ENCODE results near the gene CLSTN3.

Gene CLSTN3

GRCh38 chr12:7131502-7131866 lies 1.3 kb downstream of the CLSTN3 start:
- Histone ChIP-seq H3K4me3 (ENCODE audit: low read depth, low read length) (peak overlapping the region; percentile 79), H3K4me1 (ENCODE audit: control insufficient read depth, insufficient read depth, low read length) (peaks cover 3% of the 10 kb centered on the region; the same call in 1 of the 2 replicates), H3K9me3 (ENCODE audit: control insufficient read depth, insufficient read depth, low read depth, low read length) (no peaks in the 10 kb centered on the region), H3K36me3 (ENCODE audit: control insufficient read depth in 2 of 2, insufficient read depth in 1 of 2, low read length in 2 of 2) (peaks cover 3 to 38% of the 10 kb centered on the region in 2 experiments; a peak in 2 of 3 replicates), H3K27ac (ENCODE audit: extremely low read depth, low read depth, low read length) (no peak overlapping the region)
- ChIA-PET CTCF (interaction anchor here (1.4 kb wide), 1 partner anchor 13 kb away, joined by 3 read pairs; no protein-coding TSS in a partner anchor), POLR2A (no interaction called here)
- TF ChIP-seq, protein P1, sequence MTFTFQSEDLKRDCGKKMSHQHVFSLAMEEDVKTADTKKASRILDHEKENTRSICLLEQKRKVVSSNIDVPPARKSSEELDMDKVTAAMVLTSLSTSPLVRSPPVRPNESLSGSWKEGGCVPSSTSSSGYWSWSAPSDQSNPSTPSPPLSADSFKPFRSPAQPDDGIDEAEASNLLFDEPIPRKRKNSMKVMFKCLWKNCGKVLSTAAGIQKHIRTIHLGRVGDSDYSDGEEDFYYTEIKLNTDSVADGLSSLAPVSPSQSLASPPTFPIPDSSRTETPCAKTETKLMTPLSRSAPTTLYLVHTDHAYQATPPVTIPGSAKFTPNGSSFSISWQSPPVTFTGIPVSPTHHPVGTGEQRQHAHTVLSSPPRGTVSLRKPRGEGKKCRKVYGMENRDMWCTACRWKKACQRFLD (tag by site-specific recombination; IDR thresholded peaks at IDR 0.05) = no peak
- TF ChIP-seq ZNF175 (tag by site-specific recombination; IDR thresholded peaks at IDR 0.05) (no peak), ZNF274 (IDR thresholded peaks at IDR 0.05; ENCODE audit: low read length) (no peak), ZNF274 (tag by site-specific recombination; IDR thresholded peaks at IDR 0.05; ENCODE audit: borderline replicate concordance) (no peak), ZNF560 (tag by site-specific recombination; IDR thresholded peaks at IDR 0.05; ENCODE audit: borderline replicate concordance) (no peak), TSHZ1 (tag by site-specific recombination; IDR thresholded peaks at IDR 0.05; ENCODE audit: borderline replicate concordance) (no peak), ZNF658 (tag by site-specific recombination; IDR thresholded peaks at IDR 0.05) (no peak), GLIS1 (tag by site-specific recombination; IDR thresholded peaks at IDR 0.05) (peak; percentile 82), ZNF555 (tag by site-specific recombination; conservative IDR thresholded peaks at IDR 0.05) (no peak), BCL11B (tag by site-specific recombination; IDR thresholded peaks at IDR 0.05; ENCODE audit: low read depth) (no peak), SP3 (tag by site-specific recombination; IDR thresholded peaks at IDR 0.05) (0 out of 2 replicates have a peak, but pooled peaks have one; percentile 44), ZNF248 (tag by site-specific recombination; IDR thresholded peaks at IDR 0.05) (no peak), ZNF214 (tag by site-specific recombination; IDR thresholded peaks at IDR 0.05; ENCODE audit: borderline replicate concordance) (no peak), ZNF239 (tag by site-specific recombination; IDR thresholded peaks at IDR 0.05) (no peak), ZNF580 (tag by site-specific recombination; IDR thresholded peaks at IDR 0.05) (no peak), ZNF354C (tag by site-specific recombination; IDR thresholded peaks at IDR 0.05; ENCODE audit: borderline replicate concordance, low read depth) (no peak), ZNF677 (tag by site-specific recombination; IDR thresholded peaks at IDR 0.05) (no peak), GLIS2 (tag by site-specific recombination; IDR thresholded peaks at IDR 0.05) (peak; percentile 55)
- TF ChIP-seq, protein P2, sequence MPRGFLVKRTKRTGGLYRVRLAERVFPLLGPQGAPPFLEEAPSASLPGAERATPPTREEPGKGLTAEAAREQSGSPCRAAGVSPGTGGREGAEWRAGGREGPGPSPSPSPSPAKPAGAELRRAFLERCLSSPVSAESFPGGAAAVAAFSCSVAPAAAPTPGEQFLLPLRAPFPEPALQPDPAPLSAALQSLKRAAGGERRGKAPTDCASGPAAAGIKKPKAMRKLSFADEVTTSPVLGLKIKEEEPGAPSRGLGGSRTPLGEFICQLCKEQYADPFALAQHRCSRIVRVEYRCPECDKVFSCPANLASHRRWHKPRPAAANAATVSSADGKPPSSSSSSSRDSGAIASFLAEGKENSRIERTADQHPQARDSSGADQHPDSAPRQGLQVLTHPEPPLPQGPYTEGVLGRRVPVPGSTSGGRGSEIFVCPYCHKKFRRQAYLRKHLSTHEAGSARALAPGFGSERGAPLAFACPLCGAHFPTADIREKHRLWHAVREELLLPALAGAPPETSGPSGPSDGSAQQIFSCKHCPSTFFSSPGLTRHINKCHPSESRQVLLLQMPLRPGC (tag by site-specific recombination; IDR thresholded peaks at IDR 0.05) = no peak
- TF ChIP-seq, protein P3, sequence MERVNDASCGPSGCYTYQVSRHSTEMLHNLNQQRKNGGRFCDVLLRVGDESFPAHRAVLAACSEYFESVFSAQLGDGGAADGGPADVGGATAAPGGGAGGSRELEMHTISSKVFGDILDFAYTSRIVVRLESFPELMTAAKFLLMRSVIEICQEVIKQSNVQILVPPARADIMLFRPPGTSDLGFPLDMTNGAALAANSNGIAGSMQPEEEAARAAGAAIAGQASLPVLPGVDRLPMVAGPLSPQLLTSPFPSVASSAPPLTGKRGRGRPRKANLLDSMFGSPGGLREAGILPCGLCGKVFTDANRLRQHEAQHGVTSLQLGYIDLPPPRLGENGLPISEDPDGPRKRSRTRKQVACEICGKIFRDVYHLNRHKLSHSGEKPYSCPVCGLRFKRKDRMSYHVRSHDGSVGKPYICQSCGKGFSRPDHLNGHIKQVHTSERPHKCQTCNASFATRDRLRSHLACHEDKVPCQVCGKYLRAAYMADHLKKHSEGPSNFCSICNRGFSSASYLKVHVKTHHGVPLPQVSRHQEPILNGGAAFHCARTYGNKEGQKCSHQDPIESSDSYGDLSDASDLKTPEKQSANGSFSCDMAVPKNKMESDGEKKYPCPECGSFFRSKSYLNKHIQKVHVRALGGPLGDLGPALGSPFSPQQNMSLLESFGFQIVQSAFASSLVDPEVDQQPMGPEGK (tag by site-specific recombination; IDR thresholded peaks at IDR 0.05) = peak; percentile 49; the same call in 1 of the 2 replicates
- TF ChIP-seq, protein P4, sequence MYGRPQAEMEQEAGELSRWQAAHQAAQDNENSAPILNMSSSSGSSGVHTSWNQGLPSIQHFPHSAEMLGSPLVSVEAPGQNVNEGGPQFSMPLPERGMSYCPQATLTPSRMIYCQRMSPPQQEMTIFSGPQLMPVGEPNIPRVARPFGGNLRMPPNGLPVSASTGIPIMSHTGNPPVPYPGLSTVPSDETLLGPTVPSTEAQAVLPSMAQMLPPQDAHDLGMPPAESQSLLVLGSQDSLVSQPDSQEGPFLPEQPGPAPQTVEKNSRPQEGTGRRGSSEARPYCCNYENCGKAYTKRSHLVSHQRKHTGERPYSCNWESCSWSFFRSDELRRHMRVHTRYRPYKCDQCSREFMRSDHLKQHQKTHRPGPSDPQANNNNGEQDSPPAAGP (tag by site-specific recombination; IDR thresholded peaks at IDR 0.05) = 0 out of 2 replicates have a peak, but pooled peaks have one; percentile 3
- TF ChIP-seq, protein P5, sequence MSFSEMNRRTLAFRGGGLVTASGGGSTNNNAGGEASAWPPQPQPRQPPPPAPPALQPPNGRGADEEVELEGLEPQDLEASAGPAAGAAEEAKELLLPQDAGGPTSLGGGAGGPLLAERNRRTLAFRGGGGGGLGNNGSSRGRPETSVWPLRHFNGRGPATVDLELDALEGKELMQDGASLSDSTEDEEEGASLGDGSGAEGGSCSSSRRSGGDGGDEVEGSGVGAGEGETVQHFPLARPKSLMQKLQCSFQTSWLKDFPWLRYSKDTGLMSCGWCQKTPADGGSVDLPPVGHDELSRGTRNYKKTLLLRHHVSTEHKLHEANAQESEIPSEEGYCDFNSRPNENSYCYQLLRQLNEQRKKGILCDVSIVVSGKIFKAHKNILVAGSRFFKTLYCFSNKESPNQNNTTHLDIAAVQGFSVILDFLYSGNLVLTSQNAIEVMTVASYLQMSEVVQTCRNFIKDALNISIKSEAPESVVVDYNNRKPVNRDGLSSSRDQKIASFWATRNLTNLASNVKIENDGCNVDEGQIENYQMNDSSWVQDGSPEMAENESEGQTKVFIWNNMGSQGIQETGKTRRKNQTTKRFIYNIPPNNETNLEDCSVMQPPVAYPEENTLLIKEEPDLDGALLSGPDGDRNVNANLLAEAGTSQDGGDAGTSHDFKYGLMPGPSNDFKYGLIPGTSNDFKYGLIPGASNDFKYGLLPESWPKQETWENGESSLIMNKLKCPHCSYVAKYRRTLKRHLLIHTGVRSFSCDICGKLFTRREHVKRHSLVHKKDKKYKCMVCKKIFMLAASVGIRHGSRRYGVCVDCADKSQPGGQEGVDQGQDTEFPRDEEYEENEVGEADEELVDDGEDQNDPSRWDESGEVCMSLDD (tag by site-specific recombination; IDR thresholded peaks at IDR 0.05) = no peak

Measured in HEK293 (cell line).